HEK293 (cell line): ENCODE results near the gene HDAC8.

ENCODE experiments used
- CTCF ChIA-PET: fragments of 350-600 bp; formaldehyde crosslinking; extraction: SDS; loops from one replicate; lab custom pipeline; 2021; ENCODE audit warnings: antibody characterized with exemption; lab: Yijun Ruan, JAX
- POLR2A ChIA-PET: fragments of 300-600 bp; formaldehyde crosslinking; extraction: SDS; loops from one replicate; lab custom pipeline; 2020; ENCODE audit warnings: antibody characterized with exemption, inconsistent platforms; lab: Yijun Ruan, JAX
- H3K27ac ChIP-seq: fragments of 200-500 bp; sonication (Bioruptor generic); 2 replicates; pipeline ENCODE4 v1.5.1; 2014; ENCODE audit warnings: low read depth, low read length, control low read depth, inconsistent platforms; ENCODE audit errors: extremely low read depth
- H3K36me3 ChIP-seq, 2 experiments: fragments of 200-500 bp in 1 of 2; sonication (Bioruptor generic) in 1 of 2; 1 replicate in 1 of 2; 2 replicates in 1 of 2; pipeline ENCODE4 v1.5.1; 2014 to 2017; ENCODE audit warnings: inconsistent platforms in 2 of 2, low read length in 2 of 2; ENCODE audit not compliant: control insufficient read depth in 2 of 2, insufficient read depth in 1 of 2
- H3K4me1 ChIP-seq: fragments of 200-500 bp; sonication (Bioruptor generic); 2 replicates; pipeline ENCODE4 v1.5.1; 2014; ENCODE audit warnings: mild to moderate bottlenecking, low read length, inconsistent platforms; ENCODE audit not compliant: control insufficient read depth, insufficient read depth
- H3K4me3 ChIP-seq: 2 replicates; pipeline ENCODE4 v1.5.1; 2011; ENCODE audit warnings: low read depth, mild to moderate bottlenecking, control low read depth, low read length, moderate library complexity
- H3K9me3 ChIP-seq: fragments of 200-500 bp; sonication (Bioruptor generic); 2 replicates; pipeline ENCODE4 v1.5.1; 2014; ENCODE audit warnings: low read depth, low read length, inconsistent platforms; ENCODE audit not compliant: control insufficient read depth, insufficient read depth
- SP3 ChIP-seq: fragments of 450-650 bp; formaldehyde crosslinking; IDR thresholded peaks from 2 replicates; pipeline ENCODE4 v1.5.1; 2016; ENCODE audit warnings: missing biosample characterization, missing genetic modification characterization
- ZNF10 ChIP-seq: fragments of 450-650 bp; formaldehyde crosslinking; IDR thresholded peaks from 2 replicates; pipeline ENCODE4 v1.5.1; 2017; ENCODE audit warnings: missing biosample characterization, missing genetic modification characterization
- ZNF114 ChIP-seq: fragments of 450-650 bp; formaldehyde crosslinking; IDR thresholded peaks from 2 replicates; pipeline ENCODE4 v1.5.0; 2017; ENCODE audit warnings: missing biosample characterization, missing genetic modification characterization
- ZNF174 ChIP-seq: fragments of 450-650 bp; formaldehyde crosslinking; IDR thresholded peaks from 2 replicates; pipeline ENCODE4 v1.5.0; 2017; ENCODE audit warnings: missing biosample characterization, mild to moderate bottlenecking, missing genetic modification characterization
- ZNF175 ChIP-seq: fragments of 450-650 bp; formaldehyde crosslinking; IDR thresholded peaks from 2 replicates; pipeline ENCODE4 v1.5.1; 2016; ENCODE audit warnings: missing biosample characterization, missing genetic modification characterization
- ZNF354C ChIP-seq: fragments of 450-650 bp; formaldehyde crosslinking; IDR thresholded peaks from 2 replicates; pipeline ENCODE4 v1.5.1; 2016; ENCODE audit warnings: missing biosample characterization, missing genetic modification characterization, low read depth, borderline replicate concordance
- ZNF37A ChIP-seq: fragments of 450-650 bp; IDR thresholded peaks from 2 replicates; pipeline ENCODE4 v1.5.1; 2018; ENCODE audit warnings: missing biosample characterization, missing genetic modification characterization
- ZNF426 ChIP-seq: fragments of 450-650 bp; formaldehyde crosslinking; IDR thresholded peaks from 2 replicates; pipeline ENCODE4 v1.5.1; 2017; ENCODE audit warnings: missing biosample characterization, missing genetic modification characterization, mild to moderate bottlenecking, inconsistent platforms, moderate library complexity
- ZNF571 ChIP-seq: fragments of 450-650 bp; formaldehyde crosslinking; IDR thresholded peaks from 2 replicates; pipeline ENCODE4 v1.5.0; 2017; ENCODE audit warnings: missing biosample characterization, missing genetic modification characterization
- ZNF670 ChIP-seq: fragments of 450-650 bp; formaldehyde crosslinking; IDR thresholded peaks from 2 replicates; pipeline ENCODE4 v1.5.1; 2016; ENCODE audit warnings: missing biosample characterization, missing genetic modification characterization, low read depth
- ZSCAN30 ChIP-seq: fragments of 450-650 bp; IDR thresholded peaks from 2 replicates; pipeline ENCODE4 v1.5.1; 2018; ENCODE audit warnings: missing biosample characterization, mild to moderate bottlenecking, missing genetic modification characterization, moderate library complexity
- TF ChIP-seq, protein P1 (sequence below): fragments of 450-650 bp; formaldehyde crosslinking; IDR thresholded peaks from 2 replicates; pipeline ENCODE4 v1.5.1; 2016; ENCODE audit warnings: missing biosample characterization, missing genetic modification characterization, borderline replicate concordance
- TF ChIP-seq, protein P2 (sequence below): fragments of 450-650 bp; formaldehyde crosslinking; IDR thresholded peaks from 2 replicates; pipeline ENCODE4 v1.5.1; 2016; ENCODE audit warnings: missing biosample characterization, missing genetic modification characterization
- TF ChIP-seq, protein P3 (sequence below): fragments of 450-650 bp; formaldehyde crosslinking; IDR thresholded peaks from 2 replicates; pipeline ENCODE4 v1.5.1; 2016; ENCODE audit warnings: missing biosample characterization, missing genetic modification characterization
- TF ChIP-seq, protein P4 (sequence below): fragments of 450-650 bp; formaldehyde crosslinking; IDR thresholded peaks from 2 replicates; pipeline ENCODE4 v1.5.1; 2016; ENCODE audit warnings: missing biosample characterization, missing genetic modification characterization

Gene HDAC8

GRCh38 chrX:72316408-72317110 lies 256.1 kb downstream of the HDAC8 start:
- CTCF ChIA-PET = interaction anchor here (1.4 kb wide), 1 partner anchor 39 kb away, joined by 3 read pairs; no protein-coding TSS in a partner anchor

GRCh38 chrX:72314881-72315280 lies 257.8 kb downstream of the HDAC8 start:
- Histone ChIP-seq H3K4me1 (no peaks in the 10 kb centered on the region), H3K36me3 (no peaks in the 10 kb centered on the region), H3K4me3 (no peak overlapping the region), H3K9me3 (no peaks in the 10 kb centered on the region), H3K27ac (no peak overlapping the region)
- CTCF ChIA-PET = interaction anchor here (0.6 to 0.7 kb wide), 2 partner anchors 17 to 50 kb away, joined by 3 to 6 read pairs; no protein-coding TSS in a partner anchor
- TF ChIP-seq, protein P1, sequence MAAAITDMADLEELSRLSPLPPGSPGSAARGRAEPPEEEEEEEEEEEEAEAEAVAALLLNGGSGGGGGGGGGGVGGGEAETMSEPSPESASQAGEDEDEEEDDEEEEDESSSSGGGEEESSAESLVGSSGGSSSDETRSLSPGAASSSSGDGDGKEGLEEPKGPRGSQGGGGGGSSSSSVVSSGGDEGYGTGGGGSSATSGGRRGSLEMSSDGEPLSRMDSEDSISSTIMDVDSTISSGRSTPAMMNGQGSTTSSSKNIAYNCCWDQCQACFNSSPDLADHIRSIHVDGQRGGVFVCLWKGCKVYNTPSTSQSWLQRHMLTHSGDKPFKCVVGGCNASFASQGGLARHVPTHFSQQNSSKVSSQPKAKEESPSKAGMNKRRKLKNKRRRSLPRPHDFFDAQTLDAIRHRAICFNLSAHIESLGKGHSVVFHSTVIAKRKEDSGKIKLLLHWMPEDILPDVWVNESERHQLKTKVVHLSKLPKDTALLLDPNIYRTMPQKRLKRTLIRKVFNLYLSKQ (tag by site-specific recombination) = no peak
- no peak for TF ChIP-seq SP3 (tag by site-specific recombination)
- TF ChIP-seq ZNF37A (tag by site-specific recombination) = no peak
- TF ChIP-seq ZSCAN30 (tag by site-specific recombination) = no peak
- no peak for TF ChIP-seq ZNF174
- TF ChIP-seq, protein P2, sequence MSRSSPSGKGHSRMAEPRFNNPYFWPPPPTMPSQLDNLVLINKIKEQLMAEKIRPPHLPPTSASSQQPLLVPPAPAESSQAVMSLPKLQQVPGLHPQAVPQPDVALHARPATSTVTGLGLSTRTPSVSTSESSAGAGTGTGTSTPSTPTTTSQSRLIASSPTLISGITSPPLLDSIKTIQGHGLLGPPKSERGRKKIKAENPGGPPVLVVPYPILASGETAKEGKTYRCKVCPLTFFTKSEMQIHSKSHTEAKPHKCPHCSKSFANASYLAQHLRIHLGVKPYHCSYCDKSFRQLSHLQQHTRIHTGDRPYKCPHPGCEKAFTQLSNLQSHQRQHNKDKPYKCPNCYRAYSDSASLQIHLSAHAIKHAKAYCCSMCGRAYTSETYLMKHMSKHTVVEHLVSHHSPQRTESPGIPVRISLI (tag by site-specific recombination) = no peak
- no peak for TF ChIP-seq ZNF175 (tag by site-specific recombination)
- TF ChIP-seq ZNF571 (tag by site-specific recombination) = no peak
- TF ChIP-seq ZNF670 (tag by site-specific recombination) = no peak
- no peak for TF ChIP-seq ZNF10 (tag by site-specific recombination)
- TF ChIP-seq, protein P3, sequence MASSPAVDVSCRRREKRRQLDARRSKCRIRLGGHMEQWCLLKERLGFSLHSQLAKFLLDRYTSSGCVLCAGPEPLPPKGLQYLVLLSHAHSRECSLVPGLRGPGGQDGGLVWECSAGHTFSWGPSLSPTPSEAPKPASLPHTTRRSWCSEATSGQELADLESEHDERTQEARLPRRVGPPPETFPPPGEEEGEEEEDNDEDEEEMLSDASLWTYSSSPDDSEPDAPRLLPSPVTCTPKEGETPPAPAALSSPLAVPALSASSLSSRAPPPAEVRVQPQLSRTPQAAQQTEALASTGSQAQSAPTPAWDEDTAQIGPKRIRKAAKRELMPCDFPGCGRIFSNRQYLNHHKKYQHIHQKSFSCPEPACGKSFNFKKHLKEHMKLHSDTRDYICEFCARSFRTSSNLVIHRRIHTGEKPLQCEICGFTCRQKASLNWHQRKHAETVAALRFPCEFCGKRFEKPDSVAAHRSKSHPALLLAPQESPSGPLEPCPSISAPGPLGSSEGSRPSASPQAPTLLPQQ = no peak
- TF ChIP-seq, protein P4, sequence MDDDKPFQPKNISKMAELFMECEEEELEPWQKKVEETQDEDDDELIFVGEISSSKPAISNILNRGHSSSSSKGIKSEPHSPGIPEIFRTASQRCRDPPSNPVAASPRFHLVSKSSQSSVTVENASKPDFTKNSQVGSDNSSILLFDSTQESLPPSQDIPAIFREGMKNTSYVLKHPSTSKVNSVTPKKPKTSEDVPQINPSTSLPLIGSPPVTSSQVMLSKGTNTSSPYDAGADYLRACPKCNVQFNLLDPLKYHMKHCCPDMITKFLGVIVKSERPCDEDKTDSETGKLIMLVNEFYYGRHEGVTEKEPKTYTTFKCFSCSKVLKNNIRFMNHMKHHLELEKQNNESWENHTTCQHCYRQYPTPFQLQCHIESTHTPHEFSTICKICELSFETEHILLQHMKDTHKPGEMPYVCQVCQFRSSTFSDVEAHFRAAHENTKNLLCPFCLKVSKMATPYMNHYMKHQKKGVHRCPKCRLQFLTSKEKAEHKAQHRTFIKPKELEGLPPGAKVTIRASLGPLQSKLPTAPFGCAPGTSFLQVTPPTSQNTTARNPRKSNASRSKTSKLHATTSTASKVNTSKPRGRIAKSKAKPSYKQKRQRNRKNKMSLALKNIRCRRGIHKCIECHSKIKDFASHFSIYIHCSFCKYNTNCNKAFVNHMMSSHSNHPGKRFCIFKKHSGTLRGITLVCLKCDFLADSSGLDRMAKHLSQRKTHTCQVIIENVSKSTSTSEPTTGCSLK (tag by site-specific recombination) = no peak
- POLR2A ChIA-PET = interaction anchor here (1.2 kb wide), 1 partner anchor 38 kb away, joined by 5 read pairs; the partner anchor contains the start of gene RPS4X

More at GRCh38 chrX:72316408-72317110, 256.1 kb downstream of the HDAC8 start:
- no peaks in the 10 kb centered on the region for H3K9me3 ChIP-seq
- POLR2A ChIA-PET = interaction anchor here (0.6 to 0.8 kb wide), 3 partner anchors 39 to 1526 kb away, joined by 3 to 10 read pairs (median 5); partner anchors contain the start of gene RPS4X
- TF ChIP-seq ZNF114 (tag by site-specific recombination) (no peak), ZNF354C (tag by site-specific recombination) (no peak), ZNF426 (tag by site-specific recombination) (no peak), ZNF37A (tag by site-specific recombination) (no peak)
- TF ChIP-seq, protein P2 (tag by site-specific recombination) = no peak
- H3K27ac ChIP-seq = no peak overlapping the region
- H3K36me3 ChIP-seq = no peaks in the 10 kb centered on the region
- H3K4me3 ChIP-seq = no peak overlapping the region
- no peaks in the 10 kb centered on the region for H3K4me1 ChIP-seq
